ENCODE results near the gene CARD19. TPM values are rescaled to one million over a fixed set of nuclear protein-coding genes. Genes with fewer than 3 reads are reported as not detected.

Gene CARD19
- total RNA-seq, 1 experiment from 2014 or later = 97.5 TPM

DNA sequence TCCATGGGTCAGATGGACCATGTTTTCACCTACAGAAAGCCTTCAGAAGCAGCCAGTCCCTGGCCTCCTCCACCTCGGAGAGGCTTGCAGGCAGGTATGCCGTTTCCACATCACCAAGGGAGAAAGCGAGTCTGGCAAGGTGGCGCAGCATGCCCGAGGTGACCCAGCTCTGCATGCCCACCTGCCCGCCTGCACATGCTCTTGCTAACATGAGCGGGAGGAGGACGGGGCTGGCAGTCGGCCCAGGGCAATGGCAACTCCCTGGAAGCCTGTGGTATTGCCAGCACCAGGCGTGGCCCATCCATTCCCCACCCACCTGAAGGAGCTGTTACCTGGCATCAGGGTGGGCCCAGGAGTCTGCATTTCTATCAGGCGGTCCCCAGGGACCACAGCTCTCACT, 41.3 kb downstream of the CARD19 start:
- H4K20me1 ChIP-seq (ENCODE audit: insufficient read depth) = peaks cover 7% of the 10 kb centered on the region
- H3K27ac ChIP-seq = no peak overlapping the region
- no peak overlapping the region for H3K4me3 ChIP-seq
- H2AFZ ChIP-seq = no peak overlapping the region
- no peaks in the 10 kb centered on the region for H3K36me3 ChIP-seq (ENCODE audit: low read depth)
- intact Hi-C loops (cut with micrococcal nuclease; ENCODE audit: unreplicated experiment) = no loop called here
- H3K4me1 ChIP-seq (replicated peaks; ENCODE audit: insufficient read depth) = peaks cover 17% of the 10 kb centered on the region
- peaks cover 16% of the 10 kb centered on the region for H3K79me2 ChIP-seq (ENCODE audit: low read depth)
- no peaks in the 10 kb centered on the region for H3K9me3 ChIP-seq (ENCODE audit: insufficient read depth, low read depth)
- H3K9me2 ChIP-seq (ENCODE audit: insufficient read depth) = no peaks in the 10 kb centered on the region
- TF ChIP-seq EZH2 (IDR thresholded peaks at IDR 0.05; ENCODE audit: low read depth) = no peak
- TF ChIP-seq, protein P1, sequence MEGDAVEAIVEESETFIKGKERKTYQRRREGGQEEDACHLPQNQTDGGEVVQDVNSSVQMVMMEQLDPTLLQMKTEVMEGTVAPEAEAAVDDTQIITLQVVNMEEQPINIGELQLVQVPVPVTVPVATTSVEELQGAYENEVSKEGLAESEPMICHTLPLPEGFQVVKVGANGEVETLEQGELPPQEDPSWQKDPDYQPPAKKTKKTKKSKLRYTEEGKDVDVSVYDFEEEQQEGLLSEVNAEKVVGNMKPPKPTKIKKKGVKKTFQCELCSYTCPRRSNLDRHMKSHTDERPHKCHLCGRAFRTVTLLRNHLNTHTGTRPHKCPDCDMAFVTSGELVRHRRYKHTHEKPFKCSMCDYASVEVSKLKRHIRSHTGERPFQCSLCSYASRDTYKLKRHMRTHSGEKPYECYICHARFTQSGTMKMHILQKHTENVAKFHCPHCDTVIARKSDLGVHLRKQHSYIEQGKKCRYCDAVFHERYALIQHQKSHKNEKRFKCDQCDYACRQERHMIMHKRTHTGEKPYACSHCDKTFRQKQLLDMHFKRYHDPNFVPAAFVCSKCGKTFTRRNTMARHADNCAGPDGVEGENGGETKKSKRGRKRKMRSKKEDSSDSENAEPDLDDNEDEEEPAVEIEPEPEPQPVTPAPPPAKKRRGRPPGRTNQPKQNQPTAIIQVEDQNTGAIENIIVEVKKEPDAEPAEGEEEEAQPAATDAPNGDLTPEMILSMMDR (conservative IDR thresholded peaks at IDR 0.05) = no peak
- ChIA-PET CTCF (no interaction called here), POLR2A (ENCODE audit: unreplicated experiment) (no interaction called here)
- H3K4me2 ChIP-seq = no peak overlapping the region
- BruUV-seq (replicated peaks) = no TSS peak
- H3F3A ChIP-seq (ENCODE audit: insufficient read depth, low read depth) = peaks cover 6% of the 10 kb centered on the region; the same call in 1 of the 2 replicates
- DNase-seq = no peak
- no peaks in the 10 kb centered on the region for H3K27me3 ChIP-seq (ENCODE audit: insufficient read depth, low read depth)

- TF ChIP-seq, protein P1 (conservative IDR thresholded peaks at IDR 0.05) = no peak
- no peak for DNase-seq
- Histone ChIP-seq H3F3A (ENCODE audit: insufficient read depth, low read depth) (peaks cover 6% of the 10 kb centered on the region; the same call in 1 of the 2 replicates), H3K4me2 (no peak overlapping the region), H3K27me3 (ENCODE audit: insufficient read depth, low read depth) (no peaks in the 10 kb centered on the region), H2AFZ (no peak overlapping the region), H3K79me2 (ENCODE audit: low read depth) (peaks cover 7% of the 10 kb centered on the region), H3K4me3 (no peak overlapping the region), H3K9me3 (ENCODE audit: insufficient read depth, low read depth) (no peaks in the 10 kb centered on the region), H4K20me1 (ENCODE audit: insufficient read depth) (no peaks in the 10 kb centered on the region), H3K27ac (no peak overlapping the region), H3K9me2 (ENCODE audit: insufficient read depth) (no peaks in the 10 kb centered on the region), H3K4me1 (replicated peaks; ENCODE audit: insufficient read depth) (peaks cover 10% of the 10 kb centered on the region; the same call in 1 of the 2 replicates), H3K36me3 (ENCODE audit: low read depth) (no peaks in the 10 kb centered on the region)
- intact Hi-C loops (cut with micrococcal nuclease; ENCODE audit: unreplicated experiment) = no loop called here
- no TSS peak for BruUV-seq (replicated peaks)
- ChIA-PET POLR2A (ENCODE audit: unreplicated experiment) (no interaction called here), CTCF (interaction anchor here (0.7 kb wide), 1 partner anchor 19 kb away, joined by 5 read pairs; no protein-coding TSS in a partner anchor)
These were observed 42.3 kb downstream of the CARD19 start for GRCh38 chr9:93138171-93138764.

- no TSS peak for BruUV-seq (replicated peaks)
- CTCF ChIA-PET = no interaction called here
- Histone ChIP-seq H3K4me1 (replicated peaks; ENCODE audit: insufficient read depth) (peaks cover 10% of the 10 kb centered on the region; the same call in 1 of the 2 replicates), H3K79me2 (ENCODE audit: low read depth) (no peaks in the 10 kb centered on the region), H3K36me3 (ENCODE audit: low read depth) (no peaks in the 10 kb centered on the region), H4K20me1 (ENCODE audit: insufficient read depth) (no peaks in the 10 kb centered on the region), H3K4me2 (no peak overlapping the region), H3K9me3 (ENCODE audit: insufficient read depth, low read depth) (no peaks in the 10 kb centered on the region), H3K4me3 (no peak overlapping the region), H3K27me3 (ENCODE audit: insufficient read depth, low read depth) (no peaks in the 10 kb centered on the region), H2AFZ (no peak overlapping the region), H3F3A (ENCODE audit: insufficient read depth, low read depth) (peaks cover 6% of the 10 kb centered on the region; the same call in 1 of the 2 replicates), H3K27ac (no peak overlapping the region), H3K9me2 (ENCODE audit: insufficient read depth) (no peaks in the 10 kb centered on the region)
- POLR2A ChIA-PET (ENCODE audit: unreplicated experiment) = interaction anchor here (0.6 kb wide), 2 partner anchors 78 to 291 kb away, joined by 4 to 5 read pairs; no protein-coding TSS in a partner anchor
- intact Hi-C loops (cut with micrococcal nuclease; ENCODE audit: unreplicated experiment) = no loop called here
- no peak for DNase-seq
- TF ChIP-seq, protein P1 (conservative IDR thresholded peaks at IDR 0.05) = no peak
These were observed 43.6 kb downstream of the CARD19 start for GRCh38 chr9:93139365-93140182.
